HEK293T (cell line): ENCODE data around the gene POLN.

Experiments
- ARNT ChIP-seq: fragments of 450-650 bp; IDR thresholded peaks from 2 replicates; pipeline ENCODE4 v1.6.1; 2017; ENCODE audit warnings: mild to moderate bottlenecking
- FOXA1 ChIP-seq: fragments of 450-650 bp; IDR thresholded peaks from 2 replicates; pipeline ENCODE4 v1.6.1; 2016; ENCODE audit warnings: mild to moderate bottlenecking
- FOXM1 ChIP-seq: fragments of 450-650 bp; IDR thresholded peaks from 2 replicates; pipeline ENCODE4 v1.6.1; 2017; ENCODE audit warnings: mild to moderate bottlenecking, borderline replicate concordance
- HDGF ChIP-seq: fragments of 450-650 bp; IDR thresholded peaks from 2 replicates; pipeline ENCODE4 v1.6.1; 2017; ENCODE audit warnings: antibody characterized with exemption, borderline replicate concordance
- NFRKB ChIP-seq: fragments of 450-650 bp; IDR thresholded peaks from 2 replicates; pipeline ENCODE4 v1.6.1; 2016; ENCODE audit warnings: mild to moderate bottlenecking, moderate library complexity
- SP1 ChIP-seq: fragments of 450-650 bp; IDR thresholded peaks from 2 replicates; pipeline ENCODE4 v1.6.1; 2017
- SUZ12 ChIP-seq: fragments of 450-650 bp; IDR thresholded peaks from 2 replicates; pipeline ENCODE4 v1.6.1; 2016; ENCODE audit warnings: mild to moderate bottlenecking
- TARDBP ChIP-seq: fragments of 450-650 bp; IDR thresholded peaks from 2 replicates; pipeline ENCODE4 v1.6.1; 2016
- ZNF384 ChIP-seq: fragments of 450-650 bp; IDR thresholded peaks from 2 replicates; pipeline ENCODE4 v1.6.1; 2016
- TF ChIP-seq, protein P1 (sequence below): fragments of 450-650 bp; IDR thresholded peaks from 2 replicates; pipeline ENCODE4 v1.6.1; 2016

DNA sequence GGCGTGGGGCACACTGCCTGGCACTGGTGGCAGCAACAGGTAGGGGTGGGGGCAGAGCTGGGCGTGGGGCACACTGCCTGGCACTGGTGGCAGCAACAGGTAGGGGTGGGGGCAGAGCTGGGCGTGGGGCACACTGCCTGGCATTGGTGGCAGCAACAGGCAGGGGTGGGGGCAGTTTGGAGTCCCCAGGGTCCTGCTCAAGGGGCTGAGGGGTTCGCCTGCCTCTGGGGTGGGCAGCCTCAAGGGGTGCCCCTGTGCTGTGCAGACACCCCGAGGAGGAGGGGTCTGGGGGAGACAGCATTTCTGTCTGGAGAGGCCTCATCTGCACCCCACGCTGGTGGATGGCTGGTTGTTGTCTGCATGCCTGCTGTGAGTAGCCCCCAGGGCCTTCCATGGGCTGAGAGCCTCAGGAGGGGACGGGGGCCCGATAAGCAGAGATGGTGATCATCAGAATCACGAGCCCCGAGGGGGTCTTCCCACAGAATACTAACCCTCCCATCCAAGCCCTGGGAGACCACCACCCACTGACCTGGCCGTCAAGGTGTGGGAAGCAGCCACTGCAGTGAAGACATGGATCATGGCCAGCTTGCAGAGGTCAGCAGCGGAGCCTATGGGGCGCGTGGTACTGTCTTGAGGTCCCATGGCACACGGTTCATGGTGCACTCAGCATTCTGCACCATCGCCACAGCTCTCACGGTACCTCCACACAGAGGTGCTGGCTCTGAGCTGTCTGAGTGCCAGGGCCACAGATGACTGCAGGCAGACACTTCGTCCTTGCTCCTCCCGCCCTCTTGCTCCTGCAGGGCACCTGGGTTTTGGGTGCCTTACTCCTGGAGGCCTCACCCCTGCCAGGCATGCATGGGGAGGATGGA lies 161.3 kb downstream of the POLN start:
- no peak for TF ChIP-seq SP1
- TF ChIP-seq, protein P1, sequence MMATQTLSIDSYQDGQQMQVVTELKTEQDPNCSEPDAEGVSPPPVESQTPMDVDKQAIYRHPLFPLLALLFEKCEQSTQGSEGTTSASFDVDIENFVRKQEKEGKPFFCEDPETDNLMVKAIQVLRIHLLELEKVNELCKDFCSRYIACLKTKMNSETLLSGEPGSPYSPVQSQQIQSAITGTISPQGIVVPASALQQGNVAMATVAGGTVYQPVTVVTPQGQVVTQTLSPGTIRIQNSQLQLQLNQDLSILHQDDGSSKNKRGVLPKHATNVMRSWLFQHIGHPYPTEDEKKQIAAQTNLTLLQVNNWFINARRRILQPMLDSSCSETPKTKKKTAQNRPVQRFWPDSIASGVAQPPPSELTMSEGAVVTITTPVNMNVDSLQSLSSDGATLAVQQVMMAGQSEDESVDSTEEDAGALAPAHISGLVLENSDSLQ = no peak
- no peak for TF ChIP-seq SUZ12
- no peak for TF ChIP-seq TARDBP
- TF ChIP-seq FOXA1 = no peak
- TF ChIP-seq FOXM1 = no peak
- no peak for TF ChIP-seq ARNT
- no peak for TF ChIP-seq ZNF384
- no peak for TF ChIP-seq NFRKB
- no peak for TF ChIP-seq HDGF
